Osteoblast (primary cell): ENCODE results near the gene FBRS. TPM values are rescaled to one million over a fixed set of nuclear protein-coding genes. Genes with fewer than 3 reads are reported as not detected.

ENCODE experiments used
- DNase-seq: peaks from one replicate; pipeline ENCODE4 v3.0.0; 2011; ENCODE audit warnings: low spot score, mixed read lengths; ENCODE audit not compliant: insufficient read length; ENCODE audit errors: missing footprints
- H2AFZ ChIP-seq: 2 replicates; pipeline ENCODE4 v1.6.0; 2011; ENCODE audit warnings: mild to moderate bottlenecking, low read length
- H3K27ac ChIP-seq: 2 replicates; pipeline ENCODE4 v1.5.1; 2011; ENCODE audit warnings: mild to moderate bottlenecking, low read depth, low read length, moderate library complexity
- H3K27me3 ChIP-seq: 2 replicates; pipeline ENCODE4 v1.6.0; 2012; ENCODE audit warnings: mild to moderate bottlenecking, control low read depth, inconsistent platforms, low read length, moderate library complexity; ENCODE audit not compliant: insufficient read depth
- H3K36me3 ChIP-seq: 2 replicates; pipeline ENCODE4 v1.5.1; 2011; ENCODE audit warnings: mild to moderate bottlenecking, low read length, control low read depth, moderate library complexity; ENCODE audit not compliant: insufficient read depth
- H3K4me1 ChIP-seq: 2 replicates; pipeline ENCODE4 v1.5.1; 2011; ENCODE audit warnings: mild to moderate bottlenecking, low read length, control low read depth, moderate library complexity; ENCODE audit not compliant: insufficient read depth
- H3K4me2 ChIP-seq: 2 replicates; pipeline ENCODE4 v1.6.0; 2011; ENCODE audit warnings: mild to moderate bottlenecking, low read length; ENCODE audit not compliant: insufficient read depth
- H3K4me3 ChIP-seq: fragments of 200-600 bp; sonication (generic); 3 replicates; pipeline ENCODE4 v1.5.1; 2012; ENCODE audit warnings: mild to moderate bottlenecking, low read length, inconsistent platforms; ENCODE audit not compliant: insufficient read depth
- H3K79me2 ChIP-seq: 2 replicates; pipeline ENCODE4 v1.6.0; 2012; ENCODE audit warnings: mild to moderate bottlenecking, low read length, control low read depth, inconsistent platforms; ENCODE audit not compliant: insufficient read depth
- H3K9me3 ChIP-seq: 2 replicates; pipeline ENCODE4 v1.5.1; 2011; ENCODE audit warnings: low read depth, low read length, control low read depth
- H4K20me1 ChIP-seq: 2 replicates; pipeline ENCODE4 v1.6.0; 2012; ENCODE audit warnings: mild to moderate bottlenecking, low read length, control low read depth; ENCODE audit not compliant: insufficient read depth
- total RNA-seq: library from RNA; depleted of rRNA; stranded (reverse); fragments of >200 nt; gene quantifications from 2 replicates; pipeline ENCODE4 v1.2.3, GENCODE V29; 2012
- TF ChIP-seq, protein P1 (sequence below): IDR thresholded peaks from 2 replicates; pipeline ENCODE4 v1.5.1; 2011; ENCODE audit warnings: mild to moderate bottlenecking, low read depth, low read length, moderate library complexity; ENCODE audit errors: extremely low read depth

FBRS gene
- total RNA-seq, 1 donor = 30.8 TPM

- TF ChIP-seq, protein P1, sequence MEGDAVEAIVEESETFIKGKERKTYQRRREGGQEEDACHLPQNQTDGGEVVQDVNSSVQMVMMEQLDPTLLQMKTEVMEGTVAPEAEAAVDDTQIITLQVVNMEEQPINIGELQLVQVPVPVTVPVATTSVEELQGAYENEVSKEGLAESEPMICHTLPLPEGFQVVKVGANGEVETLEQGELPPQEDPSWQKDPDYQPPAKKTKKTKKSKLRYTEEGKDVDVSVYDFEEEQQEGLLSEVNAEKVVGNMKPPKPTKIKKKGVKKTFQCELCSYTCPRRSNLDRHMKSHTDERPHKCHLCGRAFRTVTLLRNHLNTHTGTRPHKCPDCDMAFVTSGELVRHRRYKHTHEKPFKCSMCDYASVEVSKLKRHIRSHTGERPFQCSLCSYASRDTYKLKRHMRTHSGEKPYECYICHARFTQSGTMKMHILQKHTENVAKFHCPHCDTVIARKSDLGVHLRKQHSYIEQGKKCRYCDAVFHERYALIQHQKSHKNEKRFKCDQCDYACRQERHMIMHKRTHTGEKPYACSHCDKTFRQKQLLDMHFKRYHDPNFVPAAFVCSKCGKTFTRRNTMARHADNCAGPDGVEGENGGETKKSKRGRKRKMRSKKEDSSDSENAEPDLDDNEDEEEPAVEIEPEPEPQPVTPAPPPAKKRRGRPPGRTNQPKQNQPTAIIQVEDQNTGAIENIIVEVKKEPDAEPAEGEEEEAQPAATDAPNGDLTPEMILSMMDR = no peak
- DNase-seq = no peak
- Histone ChIP-seq H2AFZ (no peak overlapping the region), H3K79me2 (peaks cover 28% of the 10 kb centered on the region), H3K27me3 (no peaks in the 10 kb centered on the region), H3K4me3 (no peak overlapping the region), H3K27ac (no peak overlapping the region), H4K20me1 (peaks cover 7% of the 10 kb centered on the region), H3K4me1 (peaks cover 26% of the 10 kb centered on the region), H3K36me3 (peaks cover 34% of the 10 kb centered on the region), H3K9me3 (no peaks in the 10 kb centered on the region), H3K4me2 (no peak overlapping the region)
These were observed 2.4 kb upstream of the FBRS start for GRCh38 chr16:30655815-30656347.

- Histone ChIP-seq H2AFZ (no peak overlapping the region), H3K4me3 (no peak overlapping the region), H3K4me2 (no peak overlapping the region), H3K79me2 (peaks cover 33% of the 10 kb centered on the region), H3K27ac (no peak overlapping the region), H3K27me3 (no peaks in the 10 kb centered on the region), H4K20me1 (peaks cover 12% of the 10 kb centered on the region), H3K9me3 (no peaks in the 10 kb centered on the region), H3K4me1 (peaks cover 31% of the 10 kb centered on the region), H3K36me3 (peaks cover 39% of the 10 kb centered on the region)
- TF ChIP-seq, protein P1 = no peak
- no peak for DNase-seq
These were observed 1.8 kb upstream of the FBRS start for GRCh38 chr16:30656388-30656787.

GRCh38 chr16:30656974-30657865, 1.0 kb upstream of the FBRS start:
- Histone ChIP-seq H4K20me1 (peaks cover 20% of the 10 kb centered on the region), H3K4me2 (peak overlapping the region; percentile 97), H3K36me3 (peaks cover 47% of the 10 kb centered on the region), H3K27me3 (no peaks in the 10 kb centered on the region), H3K79me2 (peaks cover 34% of the 10 kb centered on the region), H3K9me3 (no peaks in the 10 kb centered on the region), H3K4me3 (peak overlapping the region; percentile 74), H2AFZ (peak overlapping the region; percentile 86), H3K4me1 (peaks cover 27% of the 10 kb centered on the region), H3K27ac (peak overlapping the region; percentile 91)
- TF ChIP-seq, protein P1 = no peak
- DNase-seq = peak; percentile 95

- peak overlapping the region; percentile 56 for H2AFZ ChIP-seq
- peaks cover 53% of the 10 kb centered on the region for H3K36me3 ChIP-seq
- H3K79me2 ChIP-seq = peaks cover 44% of the 10 kb centered on the region
- peak overlapping the region; percentile 75 for H3K4me2 ChIP-seq
- peak overlapping the region; percentile 80 for H3K4me3 ChIP-seq
- peak overlapping the region; percentile 99 for H3K27ac ChIP-seq
- TF ChIP-seq, protein P1 = no peak
- DNase-seq = peak; percentile 97
- H3K4me1 ChIP-seq = peaks cover 24% of the 10 kb centered on the region
- H3K27me3 ChIP-seq = no peaks in the 10 kb centered on the region
- H3K9me3 ChIP-seq = no peaks in the 10 kb centered on the region
- peaks cover 34% of the 10 kb centered on the region for H4K20me1 ChIP-seq
These were observed 688 bp downstream of the FBRS start for GRCh38 chr16:30658731-30659506.
